Measurements from ENCODE around the gene PRG3. TPM values are rescaled to one million over a fixed set of nuclear protein-coding genes. Genes with fewer than 3 reads are reported as not detected.

The PRG3 gene
- total RNA-seq (2022; extraction: Qiagen RNA extraction): not detected in 5 replicates

GRCh38 chr11:57380975-57381374, at the start of gene PRG3:
TSS of gene PRG3 (minus strand) at chr11:57381150. CDS start at chr11:57380708, 442 bp downstream.

GRCh38 chr11:57426929-57427726, 46.2 kb upstream of the PRG3 start, which contains the start of gene SLC43A3:
TSS of gene SLC43A3 (minus strand) at chr11:57427121. CDS start at chr11:57426172, 949 bp downstream.

GRCh38 chr11:57390535-57390934, 9.6 kb upstream of the PRG3 start, which contains the start of gene PRG2:
TSS of gene PRG2 (minus strand) at chr11:57390650. CDS start at chr11:57389944, 706 bp downstream.

DNA sequence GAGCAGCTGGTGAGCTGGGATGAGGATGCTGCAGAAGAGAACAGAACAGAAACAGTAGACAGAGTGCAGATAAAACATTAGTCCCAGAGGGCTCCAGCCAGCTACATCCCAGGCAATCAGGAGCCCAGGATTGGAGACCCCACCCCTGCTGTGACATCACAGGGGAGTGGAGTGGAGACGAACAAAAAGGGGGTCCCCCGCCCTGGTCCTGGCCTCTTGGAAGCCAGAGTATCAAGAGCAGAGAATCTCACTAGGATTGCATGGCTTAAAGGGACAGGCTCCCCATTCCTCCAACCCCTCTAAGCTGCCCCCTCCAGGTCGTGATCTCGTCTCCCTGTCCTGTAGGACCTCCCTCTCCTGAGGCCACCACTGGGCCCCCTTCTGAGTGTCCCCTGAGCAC, 42.8 kb downstream of the PRG3 start, which contains the start of gene P2RX3:
P2RX3 (plus strand) TSS at position 211 of the 400 bp plus-strand sequence. CDS start 199 bp downstream, outside the sequence.

DNA sequence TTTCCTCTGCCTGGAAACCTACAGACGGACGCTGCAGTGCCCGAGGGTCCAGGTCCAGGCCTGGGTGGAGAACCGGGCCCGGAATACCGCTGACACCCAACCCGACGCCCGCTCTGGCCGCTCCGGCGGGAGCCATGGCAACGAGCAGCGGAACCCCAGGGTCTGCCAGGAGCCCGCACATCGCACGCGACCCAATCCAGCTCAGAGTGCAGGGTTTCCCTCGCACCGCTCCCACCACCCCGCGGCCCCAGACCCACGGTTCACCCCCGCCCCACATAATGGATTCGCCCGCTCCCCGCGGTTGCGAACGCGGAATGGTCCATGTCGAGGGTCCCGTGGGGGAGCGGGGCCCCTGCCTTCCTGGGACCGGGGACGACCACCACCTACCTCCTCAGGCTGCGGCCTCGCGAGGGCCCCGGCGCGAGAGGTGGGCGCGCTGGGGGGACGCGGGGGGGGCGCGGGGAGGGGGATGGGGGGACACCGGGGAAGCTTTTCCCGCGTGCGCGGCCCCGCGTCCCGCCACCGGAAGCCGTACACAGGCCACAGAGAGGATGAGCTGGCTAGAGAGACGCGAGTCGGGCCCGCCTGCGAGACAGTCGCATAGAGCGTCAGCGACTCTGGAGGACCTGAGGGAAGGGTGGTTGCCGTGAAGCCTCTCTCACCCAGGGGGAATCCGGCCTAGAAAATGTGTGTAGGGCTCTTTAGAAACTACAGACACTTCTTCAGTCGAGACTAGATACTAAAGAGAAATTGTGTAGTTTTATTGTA, 45.4 kb downstream of the PRG3 start, which contains the start of gene SSRP1:
SSRP1 (minus strand) TSS at position 550 of the 768 bp plus-strand sequence. CDS start 771 bp downstream, outside the sequence.

Other genes starting within 250 kb of the PRG3 start
- 0.01 TPM in 1 of 5 replicates, not detected in the others for gene LRRC55, start 199.2 kb downstream of the PRG3 start, total RNA-seq (2022; extraction: Qiagen RNA extraction)
- gene APLNR, start 143.9 kb downstream of the PRG3 start, total RNA-seq (2022; extraction: Qiagen RNA extraction): 0.03 TPM in 2 of 5 replicates, not detected in the others
- gene TNKS1BP1, start 56.2 kb downstream of the PRG3 start, total RNA-seq (2022; extraction: Qiagen RNA extraction): 71.3 to 92.2 TPM (median 88.9 TPM) in 5 replicates
- 201 to 250 TPM (median 217 TPM) in 5 replicates for gene SSRP1, start 45.3 kb downstream of the PRG3 start, total RNA-seq (2022; extraction: Qiagen RNA extraction)
- 0.09 to 0.37 TPM (median 0.14 TPM) in 4 of 5 replicates, not detected in the other for gene P2RX3, start 42.8 kb downstream of the PRG3 start, total RNA-seq (2022; extraction: Qiagen RNA extraction)
- not detected in 5 replicates for gene PRG2, start 9.5 kb upstream of the PRG3 start, total RNA-seq (2022; extraction: Qiagen RNA extraction)
- 0.27 to 1.0 TPM (median 0.33 TPM) in 5 replicates for gene SLC43A3, start 46.0 kb upstream of the PRG3 start, total RNA-seq (2022; extraction: Qiagen RNA extraction)
- gene RTN4RL2, start 79.4 kb upstream of the PRG3 start, total RNA-seq (2022; extraction: Qiagen RNA extraction): 44.0 to 92.2 TPM (median 83.4 TPM) in 5 replicates
- gene SLC43A1, start 134.6 kb upstream of the PRG3 start, total RNA-seq (2022; extraction: Qiagen RNA extraction): 2.2 to 3.0 TPM (median 2.5 TPM) in 5 replicates
- 148 to 174 TPM (median 157 TPM) in 5 replicates for gene TIMM10, start 149.6 kb upstream of the PRG3 start, total RNA-seq (2022; extraction: Qiagen RNA extraction)
- gene SMTNL1, start 156.4 kb upstream of the PRG3 start, total RNA-seq (2022; extraction: Qiagen RNA extraction): not detected in 5 replicates
- gene UBE2L6, start 186.5 kb upstream of the PRG3 start, total RNA-seq (2022; extraction: Qiagen RNA extraction): 36.8 to 45.5 TPM (median 44.8 TPM) in 5 replicates
- gene SERPING1, start 216.5 kb upstream of the PRG3 start, total RNA-seq (2022; extraction: Qiagen RNA extraction): 0.74 to 1.3 TPM (median 0.90 TPM) in 5 replicates